Heart right ventricle (tissue), 16 donors: ENCODE measurements around the gene FAM227A. TPM values are rescaled to one million over a fixed set of nuclear protein-coding genes. Genes with fewer than 3 reads are reported as not detected.
A peak's percentile ranks its signal among the peaks of the same experiment; 100 is the strongest.

Experiments used
- ATAC-seq, 8 donors: fragments of 200-7000 bp; cut with Tn5 transposase; one replicate each; pipeline ENCODE4 v1.9.1; 2020; ENCODE audit warnings: mild to moderate bottlenecking in 8 of 8, moderate library complexity in 8 of 8, moderate number of reproducible peaks in 1 of 8
- DNase-seq, 2 donors: peaks; one replicate each; pipeline ENCODE4 v3.0.0-alpha.2; 2020
- H3K27ac ChIP-seq, 10 donors: fragments of 200-600 bp; sonication (generic) in 2 of 10; one replicate each; pipeline versions ENCODE4 v1.5.0 to v1.8.0; 2020 to 2022; ENCODE audit warnings: mild to moderate bottlenecking in 3 of 10
- H3K27me3 ChIP-seq, 7 donors: fragments of 200-600 bp; one replicate each; pipeline ENCODE4 v1.8.0; 2021 to 2022; ENCODE audit warnings: mild to moderate bottlenecking in 2 of 7
- H3K36me3 ChIP-seq, 9 donors: fragments of 200-600 bp; sonication (generic) in 1 of 9; one replicate each; pipeline versions ENCODE4 v1.5.0 to v1.8.0; 2020 to 2022; ENCODE audit warnings: mild to moderate bottlenecking in 2 of 9
- H3K4me1 ChIP-seq, 9 donors: fragments of 200-600 bp; sonication (generic) in 1 of 9; one replicate each; pipeline versions ENCODE4 v1.5.0 to v1.8.0; 2020 to 2022; ENCODE audit warnings: mild to moderate bottlenecking in 4 of 9
- H3K4me3 ChIP-seq, 10 donors: fragments of 200-600 bp; sonication (generic) in 2 of 10; one replicate each; pipeline versions ENCODE4 v1.5.0 to v1.8.0; 2020 to 2022; ENCODE audit warnings: mild to moderate bottlenecking in 7 of 10, moderate library complexity in 2 of 10
- H3K9me3 ChIP-seq, 11 donors: fragments of 200-600 bp in 10 of 11; sonication (generic) in 2 of 11; one replicate each; pipeline versions ENCODE4 v1.5.0 to v1.8.0; 2013 to 2022; ENCODE audit warnings: mild to moderate bottlenecking in 2 of 11, control low read depth in 1 of 11, moderate library complexity in 1 of 11
- WGBS, 2 donors: extraction: QIAGEN DNeasy Blood & Tissue Kit; methylation state at CpG; one replicate each; pipeline ENCODE4 v1.1.7; 2013; ENCODE audit warnings: inconsistent platforms in 1 of 2; 5-methylcytosine and 5-hydroxymethylcytosine counted together
- intact Hi-C, 10 donors: fragments of 100-400 bp; cut with DNase I; formaldehyde crosslinking; loops; one replicate each; pipeline versions ENCODE4 v1.11.1 to v1.14.2; 2022
- polyA plus RNA-seq, 2 donors: library from polyadenylated mRNA; stranded (reverse); fragments of 200-250 nt; gene quantifications; one replicate each; pipeline ENCODE4 v1.2.3, GENCODE V29; 2013
- total RNA-seq, 10 donors: library from RNA; stranded (reverse); fragmentation: NEBNext Ultra II Directional in 3 of 10; extraction: Animal tissue kit (Norgen Biotek cat#: 25700) in 3 of 10; gene quantifications; one replicate each; pipeline versions ENCODE4 v1.2.1 to v1.2.4, GENCODE V29; 2021 to 2023
- TF ChIP-seq, protein P1 (sequence below), 9 donors: fragments of 200-600 bp; sonication (generic) in 2 of 9; IDR thresholded peaks; one replicate each; pipeline versions ENCODE4 v1.5.0 to v1.8.0; 2021 to 2022; ENCODE audit warnings: antibody characterized with exemption in 9 of 9, mild to moderate bottlenecking in 5 of 9, moderate library complexity in 1 of 9
- donor health status: Arrhythmogenic right ventricular cardiomyopathy.
- donor health status: ischemic (EF 13 %, LVEDD 7.1; RV severe dilation, severe dysfunction).
- donor health status: healthy with polysubstance abuse.
- donor health status: DM: no; HTN: yes; CAD: no.
- donor health status: DM: no; HTN: no; CAD: no.
- donor health status: ischemic (EF 25% LVEDD 6.9; RV normal size, moderate dysfunction).
- donor health status: ischemic (EF 25% LVEDD 5.7; RV mildly dilated, moderate dysfunction).
- donor health status: healthy.
- donor health status: DM: yes; HTN: yes; CAD: no.
- donor health status: Ischemic cardiomyopathy.
- donor health status: ischemic (EF 35%, LVEDD 5.7; RV mildly dilated, moderate dysfunction).
- donor health status: nonischemic (EF 11% LVEDD 7.7; RV severe dilation, severe dysfunction).
- donor health status: DM: yes; HTN: yes; CAD: no.
- donor health status: PGD.
- donor health status: ischemic (EF 29% LVEDD 5.4; RV normal size, mild dysfunction).
- donor health status: nonischemic (EF 23%, LVEDD 6.1; RV moderate dilation, normal function).

Gene FAM227A
- total and polyA plus RNA-seq, 12 donors: 0.11 to 0.97 (median 0.46) TPM

DNA sequence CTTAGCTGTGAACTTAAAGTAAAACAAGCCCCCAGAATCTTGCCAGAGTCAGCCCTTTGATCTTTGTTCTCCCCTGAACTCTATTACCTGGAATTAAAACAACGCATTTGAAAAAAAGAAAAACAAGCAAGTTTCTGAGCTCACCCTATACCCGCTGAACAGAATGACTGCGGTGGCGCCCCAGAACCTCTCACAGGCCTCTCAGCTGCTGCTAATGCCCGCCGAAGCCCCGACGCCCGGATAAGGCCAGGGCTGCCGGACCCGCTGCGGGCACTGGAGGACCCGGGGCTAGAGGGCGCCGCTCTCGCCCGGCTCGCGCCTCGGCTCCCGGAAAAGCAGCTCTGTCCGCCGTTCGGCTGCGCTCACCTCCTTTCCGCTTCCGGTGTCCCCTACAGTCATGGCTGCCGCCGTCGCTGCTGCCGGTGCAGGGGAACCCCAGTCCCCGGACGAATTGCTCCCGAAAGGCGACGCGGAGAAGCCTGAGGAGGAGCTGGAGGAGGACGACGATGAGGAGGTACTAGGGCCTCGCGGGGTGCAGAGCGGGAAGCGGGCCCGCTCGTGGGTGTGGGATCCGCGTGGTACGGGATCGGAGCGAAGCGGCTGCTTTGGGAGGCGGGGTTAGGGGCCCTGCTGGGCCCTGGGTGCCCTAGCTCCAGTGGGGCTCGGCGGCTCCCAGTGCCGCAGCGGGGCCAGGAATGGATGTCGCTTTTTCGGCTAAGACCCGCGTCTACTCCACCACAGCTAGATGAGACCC lies 25.6 kb upstream of the FAM227A start, which contains the start of gene TOMM22:
TSS of gene TOMM22 (plus strand) at position 376 of the 754 bp plus-strand sequence. CDS start at position 398, 22 bp downstream.
- Histone ChIP-seq H3K4me3 (peak within 1 kb of the TSS; percentile 62 to 99 (median 86)), H3K27ac (peak within 1 kb of the TSS; percentile 0 to 88 (median 78)), H3K4me1 (peaks cover 4 to 17% (median 13%) of the 10 kb centered on the region in 9 donors), H3K36me3 (peaks cover 0 to 39% (median 26%) of the 10 kb centered on the region in 9 donors), H3K9me3 (no peaks in the 10 kb centered on the region), H3K27me3 (no peaks in the 10 kb centered on the region)
- 1% methylated on average over 60 of the region's 60 CpGs for WGBS, 2 donors
- DNase-seq: peak; percentile 87 to 90
- TF ChIP-seq, protein P1, sequence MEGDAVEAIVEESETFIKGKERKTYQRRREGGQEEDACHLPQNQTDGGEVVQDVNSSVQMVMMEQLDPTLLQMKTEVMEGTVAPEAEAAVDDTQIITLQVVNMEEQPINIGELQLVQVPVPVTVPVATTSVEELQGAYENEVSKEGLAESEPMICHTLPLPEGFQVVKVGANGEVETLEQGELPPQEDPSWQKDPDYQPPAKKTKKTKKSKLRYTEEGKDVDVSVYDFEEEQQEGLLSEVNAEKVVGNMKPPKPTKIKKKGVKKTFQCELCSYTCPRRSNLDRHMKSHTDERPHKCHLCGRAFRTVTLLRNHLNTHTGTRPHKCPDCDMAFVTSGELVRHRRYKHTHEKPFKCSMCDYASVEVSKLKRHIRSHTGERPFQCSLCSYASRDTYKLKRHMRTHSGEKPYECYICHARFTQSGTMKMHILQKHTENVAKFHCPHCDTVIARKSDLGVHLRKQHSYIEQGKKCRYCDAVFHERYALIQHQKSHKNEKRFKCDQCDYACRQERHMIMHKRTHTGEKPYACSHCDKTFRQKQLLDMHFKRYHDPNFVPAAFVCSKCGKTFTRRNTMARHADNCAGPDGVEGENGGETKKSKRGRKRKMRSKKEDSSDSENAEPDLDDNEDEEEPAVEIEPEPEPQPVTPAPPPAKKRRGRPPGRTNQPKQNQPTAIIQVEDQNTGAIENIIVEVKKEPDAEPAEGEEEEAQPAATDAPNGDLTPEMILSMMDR (IDR thresholded peaks at IDR 0.05): peak in 8 of 9 donors; percentile 43 to 90 (median 65)
- peak; percentile 98 to 100 (median 99) for ATAC-seq
- intact Hi-C loops: loop anchor here in 1 of 10 donors (10.0 kb wide), 1 partner anchor 177 kb away; the partner anchor contains the start of gene DDX17

DNA sequence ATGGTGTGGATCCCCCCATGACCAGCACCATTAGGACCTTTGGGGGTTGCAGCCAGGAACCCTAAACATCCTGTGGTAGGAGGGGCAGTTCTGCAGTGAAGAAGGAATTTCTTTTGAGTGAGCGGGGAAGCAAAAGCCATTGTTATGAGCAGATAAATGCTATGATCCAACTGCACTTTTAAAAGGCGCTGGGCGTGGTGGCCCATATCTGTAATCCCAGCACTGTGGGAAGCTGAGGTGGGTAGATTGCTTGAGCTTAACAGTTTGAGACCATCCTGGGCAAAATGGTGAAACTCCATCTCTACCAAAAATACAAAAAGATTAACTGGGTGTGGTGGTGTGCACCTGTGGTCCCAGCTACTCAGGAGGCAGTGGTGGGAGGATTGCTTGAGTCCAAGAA lies 19.6 kb upstream of the FAM227A start:
- intact Hi-C loops: no loop called here
- Histone ChIP-seq H3K9me3 (no peaks in the 10 kb centered on the region), H3K36me3 (peaks cover 0 to 33% (median 22%) of the 10 kb centered on the region in 9 donors), H3K27ac (no peak overlapping the region), H3K4me1 (peaks cover 0 to under 1% (median 0%) of the 10 kb centered on the region in 9 donors), H3K4me3 (no peak overlapping the region), H3K27me3 (no peaks in the 10 kb centered on the region)
- TF ChIP-seq, protein P1 (IDR thresholded peaks at IDR 0.05): no peak
- WGBS, 2 donors: 88 to 94% methylated on average over 3 of the region's 3 CpGs
- ATAC-seq: no peak
- DNase-seq: no peak

- WGBS, 2 donors: 76 to 83% methylated on average over 5 of the region's 5 CpGs
- Histone ChIP-seq H3K27ac (peak overlapping the region in 3 of 10 donors; percentile 26 to 46 (median 39)), H3K27me3 (no peaks in the 10 kb centered on the region), H3K4me1 (no peaks in the 10 kb centered on the region), H3K36me3 (peaks cover 0 to 43% (median 25%) of the 10 kb centered on the region in 9 donors), H3K9me3 (no peaks in the 10 kb centered on the region), H3K4me3 (no peak overlapping the region)
- TF ChIP-seq, protein P1 (IDR thresholded peaks at IDR 0.05): no peak
- DNase-seq (no peak), ATAC-seq (peak in 6 of 8 donors; percentile 17 to 47 (median 36))
- intact Hi-C loops: no loop called here
These were observed 18.7 kb upstream of the FAM227A start for GRCh38 chr22:38674888-38675287.

- WGBS, 2 donors: 9 to 11% methylated on average over 16 of the region's 16 CpGs
- no peak for ATAC-seq
- Histone ChIP-seq H3K27ac (peak overlapping the region in 9 of 10 donors; percentile 83 to 99 (median 96)), H3K27me3 (no peaks in the 10 kb centered on the region), H3K9me3 (no peaks in the 10 kb centered on the region), H3K36me3 (peaks cover 0 to 15% (median 0%) of the 10 kb centered on the region in 9 donors), H3K4me3 (peak overlapping the region; percentile 66 to 98 (median 89)), H3K4me1 (peaks cover 3 to 26% (median 19%) of the 10 kb centered on the region in 9 donors)
- intact Hi-C loops: loop anchor here in 1 of 10 donors (10.0 kb wide), 1 partner anchor 152 kb away; the partner anchor contains the start of gene DDX17
- TF ChIP-seq, protein P1 (IDR thresholded peaks at IDR 0.05): peak in 1 of 9 donors; percentile 1
- DNase-seq: no peak
These were observed 1.1 kb upstream of the FAM227A start for GRCh38 chr22:38657045-38657909.
